Measurements from ENCODE around the gene CTPS1.

DNA sequence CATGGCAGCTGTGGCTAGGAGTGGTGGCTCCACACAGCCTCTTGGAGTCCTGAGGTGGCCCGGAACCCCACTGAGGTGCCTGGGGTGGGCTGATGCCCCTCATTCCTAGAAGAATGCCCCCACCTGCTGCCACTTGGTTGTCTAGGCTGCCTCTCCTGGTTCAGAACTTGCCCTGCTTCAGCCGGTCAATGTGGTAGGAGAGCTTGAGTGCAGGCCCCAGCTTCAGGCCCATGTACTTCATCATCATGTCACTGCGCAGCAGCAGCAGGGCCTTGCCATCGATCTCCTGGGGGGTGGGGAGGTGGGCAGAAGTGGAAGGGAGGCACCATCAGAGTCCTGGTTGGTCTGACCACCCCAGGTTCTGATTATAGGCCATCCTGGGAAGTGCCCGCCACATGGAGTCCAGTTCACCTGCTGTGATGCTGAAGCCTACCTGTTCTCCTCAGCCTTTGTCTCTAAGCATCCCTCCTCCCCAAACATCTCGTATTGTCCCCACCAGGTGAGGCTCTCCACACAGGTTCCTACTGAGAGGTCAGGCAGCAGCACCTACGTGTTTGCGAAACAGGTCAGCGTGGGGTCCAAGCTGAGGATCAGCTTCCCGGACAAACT lies 48.6 kb downstream of the CTPS1 start:
- TF ChIP-seq RARB (CRISPR knock-in tag; IDR thresholded peaks at IDR 0.05) (no peak), ZNF565 (CRISPR knock-in tag; conservative IDR thresholded peaks at IDR 0.05; ENCODE audit: low read depth) (no peak), ARNTL (CRISPR knock-in tag; IDR thresholded peaks at IDR 0.05; ENCODE audit: borderline replicate concordance, low read depth) (no peak), PATZ1 (CRISPR knock-in tag; IDR thresholded peaks at IDR 0.05; ENCODE audit: borderline replicate concordance) (no peak), SNAI2 (CRISPR knock-in tag; IDR thresholded peaks at IDR 0.05) (no peak), ESRRG (CRISPR knock-in tag; IDR thresholded peaks at IDR 0.05) (no peak), PPARA (CRISPR knock-in tag; IDR thresholded peaks at IDR 0.05; ENCODE audit: borderline replicate concordance) (no peak), TOX (CRISPR knock-in tag; IDR thresholded peaks at IDR 0.05; ENCODE audit: borderline replicate concordance) (no peak), ZFP30 (CRISPR knock-in tag; IDR thresholded peaks at IDR 0.05) (no peak), GLIS3 (CRISPR knock-in tag; IDR thresholded peaks at IDR 0.05) (no peak), BACH2 (CRISPR knock-in tag; IDR thresholded peaks at IDR 0.05; ENCODE audit: borderline replicate concordance) (no peak), OSR1 (CRISPR knock-in tag; IDR thresholded peaks at IDR 0.05) (no peak)
- TF ChIP-seq, protein P1, sequence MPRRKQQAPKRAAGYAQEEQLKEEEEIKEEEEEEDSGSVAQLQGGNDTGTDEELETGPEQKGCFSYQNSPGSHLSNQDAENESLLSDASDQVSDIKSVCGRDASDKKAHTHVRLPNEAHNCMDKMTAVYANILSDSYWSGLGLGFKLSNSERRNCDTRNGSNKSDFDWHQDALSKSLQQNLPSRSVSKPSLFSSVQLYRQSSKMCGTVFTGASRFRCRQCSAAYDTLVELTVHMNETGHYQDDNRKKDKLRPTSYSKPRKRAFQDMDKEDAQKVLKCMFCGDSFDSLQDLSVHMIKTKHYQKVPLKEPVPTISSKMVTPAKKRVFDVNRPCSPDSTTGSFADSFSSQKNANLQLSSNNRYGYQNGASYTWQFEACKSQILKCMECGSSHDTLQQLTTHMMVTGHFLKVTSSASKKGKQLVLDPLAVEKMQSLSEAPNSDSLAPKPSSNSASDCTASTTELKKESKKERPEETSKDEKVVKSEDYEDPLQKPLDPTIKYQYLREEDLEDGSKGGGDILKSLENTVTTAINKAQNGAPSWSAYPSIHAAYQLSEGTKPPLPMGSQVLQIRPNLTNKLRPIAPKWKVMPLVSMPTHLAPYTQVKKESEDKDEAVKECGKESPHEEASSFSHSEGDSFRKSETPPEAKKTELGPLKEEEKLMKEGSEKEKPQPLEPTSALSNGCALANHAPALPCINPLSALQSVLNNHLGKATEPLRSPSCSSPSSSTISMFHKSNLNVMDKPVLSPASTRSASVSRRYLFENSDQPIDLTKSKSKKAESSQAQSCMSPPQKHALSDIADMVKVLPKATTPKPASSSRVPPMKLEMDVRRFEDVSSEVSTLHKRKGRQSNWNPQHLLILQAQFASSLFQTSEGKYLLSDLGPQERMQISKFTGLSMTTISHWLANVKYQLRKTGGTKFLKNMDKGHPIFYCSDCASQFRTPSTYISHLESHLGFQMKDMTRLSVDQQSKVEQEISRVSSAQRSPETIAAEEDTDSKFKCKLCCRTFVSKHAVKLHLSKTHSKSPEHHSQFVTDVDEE (CRISPR knock-in tag; IDR thresholded peaks at IDR 0.05) = no peak
- TF ChIP-seq, protein P2, sequence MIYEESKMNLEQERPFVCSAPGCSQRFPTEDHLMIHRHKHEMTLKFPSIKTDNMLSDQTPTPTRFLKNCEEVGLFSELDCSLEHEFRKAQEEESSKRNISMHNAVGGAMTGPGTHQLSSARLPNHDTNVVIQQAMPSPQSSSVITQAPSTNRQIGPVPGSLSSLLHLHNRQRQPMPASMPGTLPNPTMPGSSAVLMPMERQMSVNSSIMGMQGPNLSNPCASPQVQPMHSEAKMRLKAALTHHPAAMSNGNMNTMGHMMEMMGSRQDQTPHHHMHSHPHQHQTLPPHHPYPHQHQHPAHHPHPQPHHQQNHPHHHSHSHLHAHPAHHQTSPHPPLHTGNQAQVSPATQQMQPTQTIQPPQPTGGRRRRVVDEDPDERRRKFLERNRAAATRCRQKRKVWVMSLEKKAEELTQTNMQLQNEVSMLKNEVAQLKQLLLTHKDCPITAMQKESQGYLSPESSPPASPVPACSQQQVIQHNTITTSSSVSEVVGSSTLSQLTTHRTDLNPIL (CRISPR knock-in tag; IDR thresholded peaks at IDR 0.05; ENCODE audit: low read depth) = no peak

Measured in SK-N-SH treated with all-trans-retinoic acid at 6 μM for 48 hours (cell line).